Measurements from ENCODE around the gene CDAN1.

CDAN1 gene

GRCh38 chr15:42711746-42712145, 25.2 kb downstream of the CDAN1 start:
- no peak for DNase-seq (ENCODE audit: low read depth in 2 of 2)

DNA sequence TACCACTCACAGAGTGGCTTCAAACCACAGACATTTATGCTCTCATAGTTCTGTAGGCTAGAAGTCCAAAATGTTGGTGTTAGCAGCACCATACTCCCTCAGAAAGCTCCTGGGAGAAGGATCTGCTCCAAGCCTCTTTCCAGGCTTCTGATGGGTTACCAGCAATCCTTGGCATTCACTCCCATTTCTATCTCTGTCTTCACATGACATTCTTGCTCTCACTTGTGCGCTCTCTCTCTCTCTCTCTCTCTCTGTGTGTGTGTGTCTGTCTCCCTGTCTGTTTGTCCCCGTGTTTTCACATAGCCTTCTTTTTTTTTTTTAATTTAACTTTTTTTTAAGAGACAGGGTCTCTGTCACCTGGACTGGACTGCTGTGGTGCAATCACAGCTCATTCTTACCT, 26.3 kb downstream of the CDAN1 start:
- no peak for DNase-seq (ENCODE audit: low read depth in 2 of 2)

- no peak for DNase-seq (ENCODE audit: low read depth in 2 of 2)
These were observed 28.9 kb downstream of the CDAN1 start for GRCh38 chr15:42707873-42708544.

DNA sequence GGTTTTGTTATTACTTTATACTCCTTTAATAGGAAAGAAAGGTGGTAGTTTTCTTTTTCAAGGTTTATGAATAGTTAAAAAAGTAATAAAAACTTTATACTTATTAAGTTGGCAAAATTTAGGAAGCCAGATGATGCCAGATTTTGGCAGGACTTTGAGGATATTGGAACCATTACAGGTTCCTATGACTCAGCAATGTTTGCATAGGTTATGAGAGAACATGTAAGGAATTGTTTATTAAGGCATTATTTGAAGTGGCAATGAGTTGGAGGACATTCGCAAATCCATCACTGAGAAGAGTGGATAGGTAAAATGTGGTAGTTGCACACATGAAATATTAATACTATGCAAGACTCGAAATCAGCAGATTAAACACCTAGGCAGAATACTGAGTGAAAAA, 29.9 kb downstream of the CDAN1 start:
- no peak for DNase-seq (ENCODE audit: low read depth in 2 of 2)

GRCh38 chr15:42705336-42705735, 31.6 kb downstream of the CDAN1 start:
- DNase-seq (ENCODE audit: low read depth in 2 of 2) = no peak

DNA sequence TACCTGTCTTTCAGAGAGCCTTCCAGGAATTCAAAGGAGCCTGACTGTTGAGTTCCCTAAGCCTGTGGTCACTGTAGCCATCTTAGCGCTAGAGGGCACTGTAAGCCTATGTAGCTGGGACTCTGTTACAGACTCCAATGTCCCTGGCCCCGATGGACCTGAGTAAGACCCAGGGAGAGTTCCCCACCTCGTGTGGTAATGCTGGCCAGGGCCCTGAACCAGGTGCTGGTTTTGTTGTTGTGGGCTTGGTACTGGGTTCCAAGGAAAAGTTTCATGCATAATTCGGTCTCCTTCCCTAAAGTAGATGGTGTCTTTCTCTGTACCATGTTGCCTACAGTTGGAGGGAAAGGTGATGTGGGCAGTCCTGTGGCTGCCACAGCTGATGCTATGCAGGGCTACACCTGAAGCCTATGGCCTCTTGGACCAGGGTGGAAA, 32.4 kb downstream of the CDAN1 start:
- peak; percentile 29 to 47 for DNase-seq (ENCODE audit: low read depth in 2 of 2)

DNA sequence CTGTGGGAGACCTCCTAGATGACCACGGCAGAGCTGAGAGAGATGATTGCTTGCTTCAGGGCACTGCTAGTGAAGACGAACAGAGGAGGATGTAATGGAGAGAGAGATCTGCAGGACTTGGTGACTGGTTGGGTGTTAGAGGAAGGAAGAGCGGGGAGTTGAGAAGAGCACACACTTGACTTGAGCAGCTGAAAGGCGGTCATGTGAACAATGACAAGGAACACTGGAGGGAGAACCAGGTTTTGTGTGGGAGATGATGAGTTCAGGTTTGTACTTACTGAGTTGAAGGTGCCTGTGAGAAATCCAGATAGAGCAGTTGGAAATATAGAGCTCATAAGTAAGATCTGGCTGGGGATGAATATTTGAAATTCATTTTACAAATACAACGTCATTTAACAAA, 40.3 kb downstream of the CDAN1 start:
- no peak for DNase-seq (ENCODE audit: low read depth in 2 of 2)

DNA sequence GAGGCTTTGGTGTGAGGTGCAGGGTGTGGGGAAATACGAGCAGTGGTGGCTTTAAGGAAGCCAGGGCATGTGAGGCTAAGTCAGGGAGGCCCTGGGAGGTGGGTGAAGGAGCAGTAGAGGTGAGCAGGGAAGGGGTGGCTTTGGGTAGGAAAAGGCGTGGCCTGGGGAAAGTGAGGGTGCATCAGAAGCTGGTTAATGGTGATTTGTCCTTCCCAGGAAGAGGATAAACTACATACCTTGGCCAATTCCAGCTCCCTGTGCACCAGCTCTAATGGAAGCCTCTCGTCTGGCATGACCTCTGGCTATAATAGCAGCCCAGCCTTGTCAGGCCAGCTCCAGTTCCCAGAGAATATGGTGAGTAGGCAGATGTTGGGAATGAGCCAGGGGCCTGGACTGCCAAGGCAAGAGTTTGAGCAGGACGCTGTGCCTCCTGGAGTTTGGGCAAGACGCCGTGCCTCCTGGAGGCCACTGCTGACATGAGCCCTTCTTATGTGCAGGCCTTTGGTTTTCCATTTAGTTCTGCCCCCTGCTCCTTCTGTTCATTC, 41.3 kb downstream of the CDAN1 start:
- DNase-seq (ENCODE audit: low read depth in 2 of 2) = no peak

GRCh38 chr15:42694398-42694797, 42.5 kb downstream of the CDAN1 start:
- DNase-seq (ENCODE audit: low read depth in 2 of 2) = no peak

- no peak for DNase-seq (ENCODE audit: low read depth in 2 of 2)
These were observed 43.0 kb downstream of the CDAN1 start for GRCh38 chr15:42693942-42694341.

DNA sequence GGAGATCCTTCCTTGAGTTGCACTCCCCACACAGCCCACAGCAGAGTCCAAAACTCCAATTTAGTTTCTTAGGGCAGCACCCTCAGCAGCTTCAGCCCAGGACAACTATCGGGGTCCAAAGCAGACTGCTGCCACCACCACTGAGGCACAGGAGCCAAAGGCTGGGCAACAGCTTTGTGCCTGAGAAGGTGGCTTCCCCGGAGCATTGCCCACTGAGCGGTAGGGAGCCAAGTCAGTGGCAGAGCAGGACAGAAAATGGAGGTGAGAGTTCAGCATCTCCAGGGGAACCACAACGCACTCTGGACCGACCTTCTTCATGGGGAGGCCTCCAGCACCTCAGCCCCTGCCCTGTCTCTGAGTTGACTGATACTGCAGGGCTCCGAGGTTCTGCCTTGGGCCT, 43.4 kb downstream of the CDAN1 start:
- DNase-seq (ENCODE audit: low read depth in 2 of 2) = no peak

GRCh38 chr15:42692997-42693396, 43.9 kb downstream of the CDAN1 start:
- no peak for DNase-seq (ENCODE audit: low read depth in 2 of 2)

- DNase-seq (ENCODE audit: low read depth in 2 of 2) = no peak
These were observed 44.4 kb downstream of the CDAN1 start for GRCh38 chr15:42692536-42692935.

GRCh38 chr15:42691770-42692169, 45.2 kb downstream of the CDAN1 start:
- DNase-seq (ENCODE audit: low read depth in 2 of 2) = no peak

DNA sequence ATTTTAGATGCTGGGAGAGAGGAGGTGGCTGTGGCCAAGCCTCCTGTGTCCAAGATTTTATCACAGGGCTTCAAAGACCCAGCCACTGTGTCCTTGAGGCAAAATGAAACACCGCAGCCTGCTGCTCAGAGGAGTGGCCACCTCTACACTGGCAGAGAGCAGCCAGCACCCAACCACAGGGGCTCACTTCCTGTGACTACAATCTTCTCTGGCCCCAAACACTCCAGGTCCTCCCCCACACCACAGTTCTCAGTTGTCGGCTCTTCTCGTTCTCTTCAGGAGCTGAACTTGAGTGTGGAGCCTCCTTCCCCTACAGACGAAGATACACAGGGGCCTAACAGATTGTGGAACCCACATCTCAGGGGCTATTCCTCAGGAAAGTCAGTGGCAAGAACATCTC, 45.6 kb downstream of the CDAN1 start:
- DNase-seq (ENCODE audit: low read depth in 2 of 2) = no peak

DNA sequence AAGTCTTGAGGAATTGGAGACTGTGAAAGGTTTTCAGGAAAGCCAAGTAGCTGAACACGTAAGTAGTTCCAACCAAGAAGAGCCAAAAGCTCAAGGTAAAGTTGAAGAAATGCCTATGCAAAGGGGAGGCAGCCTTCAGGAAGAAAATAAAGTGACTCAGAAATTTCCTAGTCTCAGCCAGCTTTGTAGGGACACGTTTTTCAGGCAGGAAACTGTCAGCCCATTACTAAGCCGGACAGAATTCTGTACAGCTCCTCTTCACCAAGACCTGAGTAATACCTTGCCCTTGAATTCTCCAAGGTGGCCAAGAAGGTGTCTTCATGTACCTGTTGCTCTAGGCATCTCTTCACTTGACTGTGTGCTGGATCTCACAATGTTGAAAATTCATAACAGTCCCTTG, 48.6 kb downstream of the CDAN1 start:
- no peak for DNase-seq (ENCODE audit: low read depth in 2 of 2)

DNA sequence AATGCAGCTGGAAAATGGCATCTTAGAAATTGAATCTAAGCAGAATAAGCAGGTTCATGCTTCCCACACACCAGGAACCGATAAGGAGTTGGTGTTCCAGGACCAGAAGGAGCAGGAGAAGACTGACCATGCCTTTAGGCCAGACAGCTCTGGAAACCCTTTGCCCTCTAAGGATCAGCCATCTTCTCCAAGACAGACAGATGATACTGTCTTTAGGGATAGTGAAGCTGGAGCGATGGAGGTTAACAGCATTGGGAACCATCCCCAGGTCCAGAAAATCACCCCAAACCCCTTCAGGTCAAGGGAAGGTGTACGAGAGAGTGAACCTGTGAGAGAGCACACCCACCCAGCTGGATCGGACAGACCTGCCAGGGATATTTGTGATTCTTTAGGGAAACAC, 49.2 kb downstream of the CDAN1 start:
- DNase-seq (ENCODE audit: low read depth in 2 of 2) = no peak

- DNase-seq (ENCODE audit: low read depth in 2 of 2) = no peak
These were observed 50.6 kb downstream of the CDAN1 start for GRCh38 chr15:42686281-42686680.

DNA sequence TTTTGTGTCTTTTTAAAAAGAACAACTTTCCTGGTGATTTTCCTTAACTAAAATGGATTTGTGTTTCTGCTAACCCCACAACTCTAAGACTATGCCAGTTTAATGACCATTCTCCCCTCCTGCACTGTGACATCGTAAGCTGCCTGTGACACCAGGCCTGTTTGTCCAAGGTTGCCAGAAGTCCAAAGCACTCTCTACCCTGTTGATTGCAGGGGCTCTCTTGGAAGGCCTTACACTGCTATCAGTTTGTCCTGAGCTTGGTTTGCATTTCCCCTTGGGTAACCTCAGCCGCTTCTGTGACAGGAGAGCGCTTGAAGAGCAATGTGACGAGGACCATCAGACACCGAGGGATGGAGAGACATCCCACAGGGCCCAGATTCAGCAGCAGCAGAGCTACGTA, 55.8 kb downstream of the CDAN1 start:
- DNase-seq (ENCODE audit: low read depth in 2 of 2) = no peak

DNA sequence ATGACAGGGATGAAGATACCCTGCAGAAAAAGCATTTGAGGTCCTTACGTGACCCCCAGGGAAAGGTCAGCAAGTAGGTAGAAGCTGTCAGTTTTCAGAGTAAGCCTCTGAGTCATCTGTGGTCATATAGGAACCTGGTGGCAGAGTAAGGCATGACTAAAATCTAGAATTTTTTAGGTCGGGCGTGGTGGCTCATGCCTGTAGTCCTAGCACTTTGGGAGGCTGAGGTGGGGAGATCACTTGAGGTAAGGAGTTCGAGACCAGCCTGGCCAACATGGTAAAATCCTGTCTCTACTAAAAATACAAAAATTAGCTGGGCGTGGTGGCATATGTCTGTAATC, 56.8 kb downstream of the CDAN1 start:
- peak; percentile 47 to 59 for DNase-seq (ENCODE audit: low read depth in 2 of 2)

- no peak for DNase-seq (ENCODE audit: low read depth in 2 of 2)
These were observed 57.4 kb downstream of the CDAN1 start for GRCh38 chr15:42679285-42680141.

DNA sequence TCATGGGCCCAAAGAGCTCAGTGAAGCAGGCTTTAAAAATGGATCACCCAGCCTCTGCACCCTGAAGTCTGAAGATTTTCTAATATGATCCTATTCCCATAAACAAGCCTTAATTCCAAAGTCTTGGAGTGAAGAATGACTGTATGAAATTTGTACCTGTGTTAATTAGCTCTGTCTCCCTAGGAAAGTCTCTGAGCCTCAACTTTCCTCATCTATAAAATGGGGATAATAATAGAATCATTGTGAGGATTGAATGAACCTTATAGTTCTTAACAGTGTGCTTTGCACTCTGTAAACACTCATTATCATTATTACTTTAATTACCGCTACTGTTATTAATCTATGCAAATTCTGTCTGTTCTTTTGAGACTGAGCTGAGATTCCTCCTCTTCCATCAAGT, 61.9 kb downstream of the CDAN1 start:
- no peak for DNase-seq (ENCODE audit: low read depth in 2 of 2)

GRCh38 chr15:42674472-42674871, 62.5 kb downstream of the CDAN1 start:
- no peak for DNase-seq (ENCODE audit: low read depth in 2 of 2)
